Activated CD8-positive, alpha-beta memory T cell treated with anti-CD3 and anti-CD28 coated beads, Interleukin-2, amount 10 ng/mL, durations not matched to agents 7 days and 5 days (primary cell): ENCODE measurements around the gene JSRP1. TPM values are rescaled to one million over a fixed set of nuclear protein-coding genes. Genes with fewer than 3 reads are reported as not detected.

Experiments
- ATAC-seq: fragments of 150-1000 bp; cut with Tn5 transposase; one replicate; pipeline ENCODE4 v1.10.0; 2021; ENCODE audit warnings: moderate library complexity
- CTCF ChIA-PET: fragments of 350-600 bp; sonication (Branson Sonifier 250); formaldehyde crosslinking; loops from one replicate; lab custom pipeline; 2021; ENCODE audit warnings: antibody characterized with exemption; lab: Charles Lee
- DNase-seq: peaks from one replicate; pipeline ENCODE4 v3.0.0-alpha.2; 2020
- H3K27ac Mint-ChIP-seq: one replicate; pipeline ENCODE4 v1.8.0; 2021; ENCODE audit warnings: mild to moderate bottlenecking, mixed read lengths
- H3K27me3 Mint-ChIP-seq: one replicate; pipeline ENCODE4 v1.8.0; 2021; ENCODE audit warnings: mixed read lengths
- H3K36me3 Mint-ChIP-seq: one replicate; pipeline ENCODE4 v1.8.0; 2021; ENCODE audit warnings: mild to moderate bottlenecking, mixed read lengths
- H3K4me1 Mint-ChIP-seq: one replicate; pipeline ENCODE4 v1.8.0; 2021; ENCODE audit warnings: mixed read lengths
- H3K4me3 Mint-ChIP-seq: one replicate; pipeline ENCODE4 v1.8.0; 2021; ENCODE audit warnings: mild to moderate bottlenecking, moderate library complexity, mixed read lengths
- H3K9me3 Mint-ChIP-seq: one replicate; pipeline ENCODE4 v1.8.0; 2022; ENCODE audit warnings: low read depth, mixed read lengths
- total RNA-seq, 2 experiments: library from RNA; stranded (reverse); gene quantifications; one replicate each; pipeline ENCODE4 v1.2.3, GENCODE V29; 2021

Gene JSRP1
- total RNA-seq, 2 experiments from 2014 or later, result 1.0 TPM; not detected in 1

GRCh38 chr19:2244486-2244885 is 11.7 kb downstream of the JSRP1 start:
- no peak for DNase-seq
- H3K27ac Mint-ChIP-seq, result no peak overlapping the region
- no peak overlapping the region for H3K4me3 Mint-ChIP-seq
- CTCF ChIA-PET, result interaction anchor here (1.0 kb wide), 1 partner anchor 89 kb away, joined by 3 read pairs; no protein-coding TSS in a partner anchor
- no peak for ATAC-seq
- peaks cover 29% of the 10 kb centered on the region for H3K4me1 Mint-ChIP-seq
- H3K27me3 Mint-ChIP-seq, result no peaks in the 10 kb centered on the region
- no peaks in the 10 kb centered on the region for H3K9me3 Mint-ChIP-seq
- peaks cover 33% of the 10 kb centered on the region for H3K36me3 Mint-ChIP-seq

GRCh38 chr19:2244125-2244411 is 12.1 kb downstream of the JSRP1 start:
- Mint-ChIP-seq H3K27me3 (no peaks in the 10 kb centered on the region), H3K36me3 (peaks cover 35% of the 10 kb centered on the region), H3K27ac (no peak overlapping the region), H3K4me3 (no peak overlapping the region), H3K9me3 (no peaks in the 10 kb centered on the region), H3K4me1 (peaks cover 32% of the 10 kb centered on the region)
- no peak for DNase-seq
- CTCF ChIA-PET, result interaction anchor here (1.3 kb wide), 1 partner anchor 14 kb away, joined by 3 read pairs; no protein-coding TSS in a partner anchor
- no peak for ATAC-seq

DNA sequence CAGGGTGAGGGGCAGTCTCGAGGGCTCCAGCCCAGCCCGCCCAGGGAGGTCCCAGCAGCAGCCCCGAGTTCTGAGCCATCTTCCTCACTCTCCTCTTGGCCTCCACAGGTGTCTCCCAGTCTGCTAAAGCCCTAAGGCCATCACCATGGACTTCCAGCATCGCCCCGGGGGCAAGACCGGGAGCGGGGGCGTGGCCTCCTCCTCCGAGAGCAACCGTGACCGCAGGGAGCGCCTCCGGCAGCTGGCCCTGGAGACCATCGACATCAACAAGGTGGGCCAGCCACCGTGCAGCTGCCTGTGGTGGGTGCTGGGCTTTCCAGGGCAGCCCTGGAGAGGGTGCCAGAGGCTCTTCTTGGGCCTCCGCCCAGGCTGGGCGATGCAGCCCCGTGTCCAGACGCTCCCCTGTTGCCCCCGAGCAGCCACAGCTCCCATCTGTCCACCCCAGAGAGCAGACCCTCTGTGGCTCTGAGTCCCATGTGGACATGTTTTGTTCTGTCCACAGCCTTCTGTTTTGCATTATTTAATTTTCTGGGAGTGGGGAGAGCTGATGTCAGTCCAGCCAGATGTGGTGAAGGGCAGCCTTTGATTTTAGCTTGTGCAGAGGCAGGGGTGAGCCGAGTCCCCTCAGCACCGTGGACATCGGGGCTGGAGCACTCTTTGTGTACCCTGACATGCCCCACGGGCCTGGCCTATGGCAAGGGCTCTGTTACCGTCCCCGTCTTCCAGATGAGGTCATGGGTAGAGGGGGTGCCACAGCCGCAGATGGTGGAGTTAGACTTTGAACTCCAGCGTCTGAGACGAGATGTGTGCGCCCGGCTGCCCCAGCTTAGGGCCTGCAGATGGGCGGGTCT is 12.7 kb downstream of the JSRP1 start:
- CTCF ChIA-PET, result interaction anchor here (1.3 kb wide), 1 partner anchor 15 kb away, joined by 3 read pairs; no protein-coding TSS in a partner anchor
- DNase-seq (no peak), ATAC-seq (no peak)
- H3K27ac Mint-ChIP-seq, result no peak overlapping the region
- no peaks in the 10 kb centered on the region for H3K27me3 Mint-ChIP-seq
- peaks cover 37% of the 10 kb centered on the region for H3K4me1 Mint-ChIP-seq
- H3K36me3 Mint-ChIP-seq, result peaks cover 38% of the 10 kb centered on the region
- H3K9me3 Mint-ChIP-seq, result no peaks in the 10 kb centered on the region
- H3K4me3 Mint-ChIP-seq, result no peak overlapping the region

DNA sequence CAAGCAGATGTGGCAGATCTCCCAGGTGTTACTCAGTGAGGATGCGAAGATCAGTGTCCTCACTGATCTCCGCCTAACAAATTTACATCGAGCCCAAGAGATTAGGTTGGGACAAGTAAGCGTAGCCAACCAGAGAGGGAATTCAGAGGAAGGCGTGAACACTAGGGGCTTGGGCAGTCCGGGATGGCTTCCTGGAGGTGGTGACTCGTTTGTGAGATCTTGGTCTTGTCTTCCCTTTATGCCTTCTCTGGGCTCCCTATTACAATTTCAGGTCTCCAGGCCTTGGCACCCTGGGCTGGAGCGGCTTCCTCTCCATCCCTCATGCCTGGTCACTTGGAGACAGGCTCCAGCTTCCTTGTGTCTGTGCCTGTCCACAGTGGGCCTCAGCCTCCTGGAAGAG is 13.4 kb downstream of the JSRP1 start:
- Mint-ChIP-seq H3K4me3 (no peak overlapping the region), H3K27ac (no peak overlapping the region), H3K27me3 (no peaks in the 10 kb centered on the region), H3K36me3 (peaks cover 44% of the 10 kb centered on the region), H3K4me1 (peaks cover 44% of the 10 kb centered on the region), H3K9me3 (no peaks in the 10 kb centered on the region)
- ATAC-seq, result no peak
- CTCF ChIA-PET, result interaction anchor here (1.3 kb wide), 1 partner anchor 15 kb away, joined by 3 read pairs; no protein-coding TSS in a partner anchor
- DNase-seq, result no peak

- Mint-ChIP-seq H3K9me3 (no peaks in the 10 kb centered on the region), H3K27ac (no peak overlapping the region), H3K27me3 (no peaks in the 10 kb centered on the region), H3K4me1 (peaks cover 47% of the 10 kb centered on the region), H3K4me3 (no peak overlapping the region), H3K36me3 (peaks cover 50% of the 10 kb centered on the region)
- CTCF ChIA-PET, result interaction anchor here (5.8 to 5.9 kb wide), 2 partner anchors 10 to 19 kb away, joined by 39 to 68 read pairs; no protein-coding TSS in a partner anchor
- DNase-seq (no peak), ATAC-seq (no peak)
Measured at GRCh38 chr19:2242092-2242537, 14.1 kb downstream of the JSRP1 start.

DNA sequence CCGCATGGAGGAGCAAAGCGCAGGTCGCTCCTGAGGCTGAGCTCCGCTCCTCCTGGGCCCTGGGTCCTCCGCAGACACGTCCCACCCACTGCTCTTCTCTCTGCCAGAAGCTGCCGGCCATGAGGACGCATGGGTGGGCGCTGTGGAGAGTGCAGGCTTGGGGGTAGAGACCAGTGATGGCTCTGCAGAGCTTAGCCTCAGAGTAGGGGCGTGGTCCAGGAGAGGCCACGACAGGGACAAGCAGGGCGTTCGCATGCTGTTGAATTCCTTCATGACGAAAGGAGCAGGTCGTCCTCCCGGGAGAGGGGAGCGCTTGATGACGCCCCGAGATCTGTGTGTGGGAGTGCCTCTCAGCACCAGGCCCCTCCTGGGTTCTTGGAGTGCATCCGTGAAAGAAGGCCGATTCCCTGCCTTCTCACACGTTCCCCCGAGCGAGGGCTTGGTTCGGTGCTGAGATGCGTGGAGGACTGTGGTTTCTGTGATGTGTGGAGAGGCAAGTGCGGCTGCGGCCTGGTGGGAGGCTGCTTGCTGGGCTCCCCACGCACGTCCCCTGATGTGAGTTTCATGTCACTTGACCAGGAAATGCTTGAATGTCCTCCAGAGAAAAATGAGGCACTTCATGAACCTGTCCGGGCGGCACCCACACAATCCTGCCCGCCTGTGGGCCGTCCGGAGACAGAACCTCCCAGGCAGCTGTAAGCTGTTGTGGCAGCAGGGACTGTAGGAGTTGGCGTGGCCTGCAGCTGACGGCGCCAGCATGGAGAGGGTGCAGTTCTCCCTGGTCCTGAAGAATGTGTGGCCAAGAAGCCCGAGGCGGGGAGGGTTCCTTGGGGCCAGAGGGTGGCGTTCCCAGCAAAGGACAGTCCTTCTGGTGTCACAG is 15.1 kb downstream of the JSRP1 start:
- CTCF ChIA-PET, result interaction anchor here (0.8 to 5.9 kb wide), 7 partner anchors 11 to 151 kb away, joined by 3 to 68 read pairs (median 6); no protein-coding TSS in a partner anchor
- Mint-ChIP-seq H3K27me3 (no peaks in the 10 kb centered on the region), H3K36me3 (peaks cover 53% of the 10 kb centered on the region), H3K9me3 (no peaks in the 10 kb centered on the region), H3K4me3 (peak overlapping the region; percentile 93), H3K27ac (peak overlapping the region; percentile 96), H3K4me1 (peaks cover 50% of the 10 kb centered on the region)
- ATAC-seq (no peak), DNase-seq (no peak)

DNA sequence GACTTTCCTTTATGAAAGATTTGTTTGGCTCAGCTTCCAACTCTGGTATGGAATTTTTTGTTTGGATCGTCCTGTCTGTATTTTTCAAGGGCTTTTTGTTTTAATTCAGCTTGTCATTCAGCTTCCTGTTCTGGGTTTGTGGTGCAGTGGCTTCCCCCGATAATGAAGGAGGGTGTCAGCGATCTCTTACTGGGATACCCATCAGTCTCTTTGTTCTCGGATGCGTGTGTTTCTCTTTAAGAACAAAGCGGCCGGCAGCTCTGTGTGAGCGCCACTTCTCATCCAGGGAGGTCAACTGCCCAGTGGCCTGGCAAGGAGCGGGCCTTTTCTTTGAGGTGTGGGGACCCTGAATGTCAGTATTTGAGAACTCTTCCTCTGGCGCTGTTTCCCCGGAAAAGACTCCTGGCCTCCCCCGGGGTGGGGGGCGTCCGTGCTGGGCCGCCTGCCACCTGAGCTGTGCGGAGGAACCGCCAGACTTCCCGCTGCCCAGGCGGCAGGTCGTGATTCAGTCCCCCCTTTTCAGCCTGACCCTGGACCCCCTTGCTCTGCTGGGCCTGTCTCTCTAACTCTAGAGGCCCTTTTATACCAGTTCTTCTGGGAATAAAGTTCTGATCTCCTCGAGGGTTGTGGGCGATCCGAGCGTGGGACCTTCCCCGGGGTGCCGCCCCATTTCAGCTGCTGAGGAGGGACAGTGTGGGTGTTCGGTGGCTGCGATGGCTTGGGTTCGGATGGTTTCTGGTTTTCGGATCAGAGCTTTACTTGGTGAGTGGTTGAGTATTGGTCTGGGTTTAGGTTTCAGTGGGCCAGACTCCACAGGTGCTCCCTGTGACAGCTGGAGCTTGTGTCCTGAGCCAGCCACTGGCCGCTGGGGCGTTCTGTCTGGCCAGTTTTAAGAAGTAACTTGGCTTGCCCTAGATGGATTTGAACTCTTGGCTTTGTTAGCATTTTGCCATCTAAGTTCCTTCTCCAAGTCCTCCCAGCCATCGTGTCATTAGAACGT is 16.1 kb downstream of the JSRP1 start:
- Mint-ChIP-seq H3K4me3 (peak overlapping the region; percentile 93), H3K9me3 (no peaks in the 10 kb centered on the region), H3K36me3 (peaks cover 47% of the 10 kb centered on the region), H3K27ac (peak overlapping the region; percentile 96), H3K4me1 (peaks cover 53% of the 10 kb centered on the region), H3K27me3 (no peaks in the 10 kb centered on the region)
- CTCF ChIA-PET, result interaction anchor here (0.7 to 5.9 kb wide), 16 partner anchors 11 to 408 kb away, joined by 3 to 68 read pairs (median 4); partner anchors contain the start of gene JSRP1
- peak; percentile 74 for DNase-seq
- ATAC-seq, result no peak

GRCh38 chr19:2239173-2239572 is 17.0 kb downstream of the JSRP1 start:
- H3K36me3 Mint-ChIP-seq, result peaks cover 41% of the 10 kb centered on the region

DNA sequence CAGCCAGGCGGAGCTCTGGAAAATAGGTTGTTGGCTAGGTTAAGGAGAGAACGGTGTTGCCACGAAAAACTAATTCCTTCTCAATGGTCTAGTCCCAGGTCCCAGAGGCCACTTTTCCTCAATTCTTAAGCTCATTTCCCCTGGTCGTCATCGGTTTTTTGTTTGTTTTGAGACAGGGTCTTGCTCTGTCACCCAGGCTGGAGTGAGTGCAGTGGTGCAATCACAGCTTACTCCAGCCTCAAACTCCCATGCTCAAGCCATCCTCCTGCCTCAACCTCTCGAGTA is 18.4 kb downstream of the JSRP1 start:
- peak overlapping the region; percentile 93 for H3K4me3 Mint-ChIP-seq
- ATAC-seq (no peak), DNase-seq (no peak)
- H3K9me3 Mint-ChIP-seq, result no peaks in the 10 kb centered on the region
- H3K36me3 Mint-ChIP-seq, result peaks cover 45% of the 10 kb centered on the region
- H3K27ac Mint-ChIP-seq, result peak overlapping the region; percentile 96
- peaks cover 71% of the 10 kb centered on the region for H3K4me1 Mint-ChIP-seq
- CTCF ChIA-PET, result interaction anchor here (1.1 to 5.9 kb wide), 11 partner anchors 14 to 373 kb away, joined by 3 to 68 read pairs (median 4); partner anchors contain the start of genes AP3D1 and LMNB2
- no peaks in the 10 kb centered on the region for H3K27me3 Mint-ChIP-seq

More at GRCh38 chr19:2239173-2239572, 17.0 kb downstream of the JSRP1 start:
- H3K27ac Mint-ChIP-seq, result peak overlapping the region; percentile 96
- DNase-seq (no peak), ATAC-seq (no peak)
- no peaks in the 10 kb centered on the region for H3K27me3 Mint-ChIP-seq
- H3K4me3 Mint-ChIP-seq, result peak overlapping the region; percentile 93
- H3K4me1 Mint-ChIP-seq, result peaks cover 60% of the 10 kb centered on the region
- no peaks in the 10 kb centered on the region for H3K9me3 Mint-ChIP-seq
- CTCF ChIA-PET, result interaction anchor here (0.7 to 5.9 kb wide), 14 partner anchors 10 to 409 kb away, joined by 3 to 68 read pairs (median 4); partner anchors contain the start of gene JSRP1

GRCh38 chr19:2237051-2237868 is 19.0 kb downstream of the JSRP1 start:
- H3K9me3 Mint-ChIP-seq, result no peaks in the 10 kb centered on the region
- H3K4me3 Mint-ChIP-seq, result peak overlapping the region; percentile 93
- CTCF ChIA-PET, result interaction anchor here (1.1 to 5.9 kb wide), 10 partner anchors 15 to 220 kb away, joined by 3 to 68 read pairs (median 6); partner anchors contain the start of genes AP3D1 and LMNB2
- peaks cover 67% of the 10 kb centered on the region for H3K4me1 Mint-ChIP-seq
- no peak for DNase-seq
- no peaks in the 10 kb centered on the region for H3K27me3 Mint-ChIP-seq
- ATAC-seq, result no peak
- H3K27ac Mint-ChIP-seq, result peak overlapping the region; percentile 96
- peaks cover 44% of the 10 kb centered on the region for H3K36me3 Mint-ChIP-seq

DNA sequence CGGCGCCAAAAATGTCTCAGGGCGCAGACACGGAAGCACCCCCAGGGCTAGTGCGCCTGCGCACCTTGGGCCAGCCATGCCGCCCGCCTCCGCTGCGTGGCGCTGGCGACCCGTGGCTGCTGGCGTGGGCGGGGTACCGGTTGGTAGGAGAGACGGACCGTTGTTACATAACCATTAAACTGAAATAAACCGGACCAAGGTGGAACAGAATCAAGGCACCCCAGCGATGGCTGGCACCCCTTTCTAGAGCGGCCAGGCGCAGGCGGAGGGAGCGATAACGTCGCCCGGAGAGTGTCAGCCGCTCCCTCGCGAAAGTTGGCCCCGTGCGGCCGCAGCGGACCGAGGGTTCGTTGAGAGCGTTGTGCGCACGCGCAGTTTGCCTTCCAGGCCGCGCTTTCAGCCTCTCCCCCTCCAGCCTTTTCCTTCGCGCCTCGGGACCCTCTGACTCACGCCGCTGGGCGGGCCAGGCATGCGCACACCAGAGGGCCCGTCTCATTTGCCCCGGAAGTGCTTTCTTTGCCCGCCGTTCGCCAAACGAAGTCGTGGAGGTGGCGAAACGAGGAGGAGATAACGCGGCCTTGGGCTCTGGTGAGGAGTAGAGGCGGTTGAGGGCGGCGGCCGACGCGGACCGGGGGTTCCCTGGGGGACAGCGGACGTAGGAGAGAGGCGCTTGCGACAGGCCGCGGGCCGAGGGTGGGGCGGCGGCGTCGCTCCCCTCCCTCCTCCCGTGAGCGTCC is 19.7 kb downstream of the JSRP1 start, which contains the start of the genes PLEKHJ1 and SF3A2:
Gene PLEKHJ1, minus strand, starts transcription at position 16 of the 737 bp plus-strand sequence. CDS start 81 bp downstream, outside the sequence.
Gene SF3A2, plus strand, starts transcription at position 511 of the 737 bp plus-strand sequence. CDS start 6,595 bp downstream, outside the sequence.
- H3K27ac Mint-ChIP-seq, result peak within 1 kb of the TSS; percentile 96
- CTCF ChIA-PET, result interaction anchor here (0.7 to 5.9 kb wide), 21 partner anchors 16 to 375 kb away, joined by 3 to 68 read pairs (median 5); partner anchors contain the start of genes AP3D1, LSM7 and SPPL2B

More for the DNA sequence above, 19.7 kb downstream of the JSRP1 start, which contains the start of the genes PLEKHJ1 and SF3A2:
- Mint-ChIP-seq H3K27me3 (no peaks in the 10 kb centered on the region), H3K9me3 (no peaks in the 10 kb centered on the region), H3K36me3 (peaks cover 41% of the 10 kb centered on the region), H3K4me1 (peaks cover 59% of the 10 kb centered on the region), H3K4me3 (peak within 1 kb of the TSS; percentile 93)
- ATAC-seq (peak; percentile 87), DNase-seq (peak; percentile 99)
